Fibroblast of gingiva (primary cell): Measurements from ENCODE around the gene DAGLB.
"Not testable (repeated sequence)": the region's sequence is repeated elsewhere in the genome, so short reads cannot be mapped to it uniquely, and the experiment has no call there.

Experiments used
- DNase-seq: peaks from one replicate; pipeline ENCODE4 v3.0.0-alpha.2; 2011; ENCODE audit warnings: low read depth

DAGLB gene

DNA sequence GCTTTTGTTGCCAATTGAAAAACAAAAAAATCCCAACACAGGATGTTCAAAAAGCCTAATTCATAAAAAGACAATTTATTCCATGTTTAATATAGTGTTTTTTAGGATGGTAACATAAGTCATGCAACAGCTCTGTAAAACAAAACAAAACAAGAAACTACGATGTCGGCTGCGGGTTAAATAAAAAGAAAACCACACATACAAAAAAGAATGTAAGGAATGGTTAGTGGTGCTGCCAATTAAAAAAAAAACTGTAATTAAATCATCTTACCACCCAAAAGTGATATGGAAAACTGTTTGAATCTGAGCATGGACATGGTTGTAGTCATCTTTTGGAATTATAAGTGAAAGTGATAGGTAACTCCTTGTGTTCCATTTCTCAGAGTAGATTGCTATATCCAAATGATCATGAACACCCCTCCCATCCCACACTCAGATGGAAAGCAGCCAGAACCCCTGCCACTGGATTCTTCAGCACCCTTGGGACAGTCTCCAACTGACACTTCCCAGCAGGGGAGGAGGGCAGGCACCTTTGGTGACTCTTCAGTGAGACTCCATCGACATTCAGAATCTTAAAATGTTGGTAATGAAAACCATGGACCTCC lies 14.3 kb upstream of the DAGLB start:
- DNase-seq, result no peak

DNA sequence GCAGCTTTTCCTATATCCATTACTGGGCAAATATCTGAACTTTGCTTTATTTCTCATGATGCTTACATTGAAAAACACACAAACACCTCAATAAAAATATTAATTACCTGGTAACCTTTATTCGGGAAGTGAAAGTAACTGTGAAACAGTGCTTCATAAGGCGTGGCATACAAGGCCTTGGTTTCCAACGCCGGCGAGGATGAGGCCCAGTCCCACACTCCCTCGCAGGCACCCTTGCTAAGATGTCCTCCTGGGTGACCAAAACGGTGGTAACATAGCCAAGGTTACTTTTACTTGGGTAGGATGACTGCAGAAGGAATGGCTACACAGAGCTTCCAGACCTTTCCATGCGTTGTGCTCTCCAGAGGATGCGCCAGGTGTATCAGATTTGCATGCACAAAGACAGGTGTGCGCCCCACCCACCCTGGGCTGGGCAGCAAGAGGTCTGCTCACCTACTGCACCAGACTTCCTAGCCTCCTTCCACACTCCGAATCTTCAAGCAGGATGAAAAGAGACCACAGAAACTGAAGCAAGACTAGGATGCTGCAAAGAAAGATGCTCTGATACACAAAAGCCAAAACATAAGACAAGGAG lies 13.3 kb upstream of the DAGLB start:
- no peak for DNase-seq

GRCh38 chr7:6460303-6460702 lies 12.5 kb upstream of the DAGLB start:
- no peak for DNase-seq

- not testable (repeated sequence) for DNase-seq
Observed at GRCh38 chr7:6458676-6459075, 10.9 kb upstream of the DAGLB start.

GRCh38 chr7:6453734-6454133 lies 6.0 kb upstream of the DAGLB start:
- peak; percentile 67 for DNase-seq

DNA sequence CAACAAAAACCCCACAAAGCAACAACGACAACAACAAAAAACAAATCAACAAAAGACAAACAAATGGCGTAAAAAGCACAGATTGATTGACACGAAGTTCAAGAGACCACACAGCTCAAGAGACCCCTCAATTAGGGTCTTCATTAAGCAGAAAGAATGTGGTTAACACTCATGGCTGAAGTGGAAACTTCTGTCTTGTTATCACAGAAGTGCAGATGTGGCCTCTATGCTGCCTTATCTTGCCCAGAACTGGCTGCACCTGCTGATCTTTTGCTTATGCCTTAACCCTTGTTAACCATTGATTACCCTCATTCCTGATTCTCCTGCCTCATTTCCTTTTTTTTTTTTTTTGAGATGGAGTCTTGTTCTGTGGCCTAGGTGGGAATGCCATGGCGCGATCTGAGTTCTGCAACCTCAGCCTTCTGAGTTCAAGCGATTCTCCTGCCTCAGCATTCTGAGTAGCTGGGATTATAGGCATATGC lies 3.5 kb upstream of the DAGLB start:
- DNase-seq, result no peak

DNA sequence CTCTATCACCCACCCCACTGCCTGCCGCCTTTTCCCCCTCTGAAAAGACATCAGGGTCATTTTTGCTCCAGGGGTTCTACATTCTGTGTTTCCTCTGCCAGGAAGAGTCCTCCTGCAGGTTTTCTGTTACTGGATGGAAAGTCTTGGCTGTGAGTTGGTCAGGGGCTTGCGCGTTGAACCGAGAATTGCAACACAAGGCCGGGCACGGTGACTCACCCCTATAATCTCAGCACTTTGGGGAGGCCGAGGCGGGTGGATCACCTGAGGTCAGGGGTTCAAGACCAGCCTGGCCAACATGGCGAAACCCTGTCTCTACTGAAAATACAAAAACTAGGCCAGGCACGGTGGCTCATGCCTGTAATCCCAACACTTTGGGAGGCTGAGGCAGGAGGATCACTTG lies 2.8 kb upstream of the DAGLB start:
- DNase-seq, result not testable (repeated sequence)

DNA sequence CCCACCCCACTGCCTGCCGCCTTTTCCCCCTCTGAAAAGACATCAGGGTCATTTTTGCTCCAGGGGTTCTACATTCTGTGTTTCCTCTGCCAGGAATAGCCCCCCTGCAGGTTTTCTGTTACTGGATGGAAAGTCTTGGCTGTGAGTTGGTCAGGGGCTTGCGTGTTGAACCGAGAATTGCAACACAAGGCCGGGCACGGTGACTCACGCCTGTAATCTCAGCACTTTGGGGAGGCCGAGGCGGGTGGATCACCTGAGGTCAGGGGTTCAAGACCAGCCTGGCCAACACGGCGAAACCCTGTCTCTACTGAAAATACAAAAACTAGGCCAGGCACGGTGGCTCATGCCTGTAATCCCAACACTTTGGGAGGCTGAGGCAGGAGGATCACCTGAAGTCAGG lies 2.1 kb upstream of the DAGLB start:
- DNase-seq, result peak; percentile 33

DNA sequence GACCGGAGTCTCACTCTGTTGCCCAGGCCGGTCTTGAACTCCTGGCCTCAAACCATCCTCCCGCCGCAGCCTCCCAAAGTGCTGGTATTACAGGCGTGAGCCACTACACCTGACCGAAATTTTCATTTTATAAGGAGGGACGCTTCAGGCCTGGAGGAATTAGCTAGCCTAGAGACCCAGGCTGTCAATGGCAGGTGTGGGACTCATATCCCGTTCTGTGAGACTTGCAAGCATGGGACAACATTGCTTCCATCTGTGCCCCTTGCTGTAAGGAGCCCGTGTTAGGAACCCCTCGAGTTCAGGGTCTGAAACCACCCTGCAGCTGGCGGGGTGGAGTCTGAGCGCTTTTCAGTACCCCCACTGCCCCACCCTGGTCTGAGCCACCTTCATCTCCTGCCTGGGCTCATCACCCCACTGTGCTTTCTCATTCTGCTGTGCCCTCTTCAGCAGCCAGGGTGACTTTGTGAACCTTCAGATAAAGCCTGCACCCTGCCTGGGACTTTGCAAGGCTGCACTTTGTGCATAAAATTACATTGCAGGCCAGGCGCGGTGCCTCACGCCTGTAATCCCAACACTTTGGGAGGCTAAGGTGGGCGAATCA lies 1.3 kb upstream of the DAGLB start:
- no peak for DNase-seq

DNA sequence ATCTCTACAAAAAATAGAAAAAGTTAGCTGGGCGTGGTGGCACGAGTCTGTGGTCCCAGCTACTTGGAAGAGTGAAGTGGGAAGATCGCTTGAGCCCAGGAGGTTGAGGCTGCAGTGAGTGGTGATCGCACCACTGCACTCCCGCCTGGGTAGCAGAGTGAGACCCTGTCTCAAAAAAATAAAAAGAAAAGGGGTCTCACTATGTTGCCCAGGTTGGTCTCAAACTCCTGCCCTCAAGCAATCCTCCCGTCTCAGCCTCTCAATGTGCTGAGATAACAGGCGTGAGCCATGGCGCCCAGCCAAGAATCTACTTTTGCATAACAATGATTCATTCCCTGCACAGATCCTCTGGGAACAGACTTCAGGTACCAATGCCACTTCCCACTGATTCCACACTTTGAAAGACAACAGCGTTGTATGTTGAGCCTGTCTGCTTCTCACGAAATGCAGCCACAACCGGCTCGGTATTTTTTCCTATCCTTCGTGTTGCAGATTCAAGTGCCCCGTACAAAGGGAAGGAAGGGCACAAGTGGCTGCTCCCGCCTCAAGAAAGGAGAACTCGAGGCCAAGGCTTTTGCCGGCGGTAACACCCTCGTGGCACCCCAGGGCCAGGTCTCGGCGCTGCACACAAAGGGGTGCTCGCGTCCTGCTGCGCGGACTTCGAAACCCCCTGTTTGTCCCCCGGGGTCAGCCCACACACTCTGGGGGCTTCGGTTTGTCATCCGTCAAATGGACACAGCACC lies 745 bp downstream of the DAGLB start:
- peak; percentile 66 for DNase-seq

DNA sequence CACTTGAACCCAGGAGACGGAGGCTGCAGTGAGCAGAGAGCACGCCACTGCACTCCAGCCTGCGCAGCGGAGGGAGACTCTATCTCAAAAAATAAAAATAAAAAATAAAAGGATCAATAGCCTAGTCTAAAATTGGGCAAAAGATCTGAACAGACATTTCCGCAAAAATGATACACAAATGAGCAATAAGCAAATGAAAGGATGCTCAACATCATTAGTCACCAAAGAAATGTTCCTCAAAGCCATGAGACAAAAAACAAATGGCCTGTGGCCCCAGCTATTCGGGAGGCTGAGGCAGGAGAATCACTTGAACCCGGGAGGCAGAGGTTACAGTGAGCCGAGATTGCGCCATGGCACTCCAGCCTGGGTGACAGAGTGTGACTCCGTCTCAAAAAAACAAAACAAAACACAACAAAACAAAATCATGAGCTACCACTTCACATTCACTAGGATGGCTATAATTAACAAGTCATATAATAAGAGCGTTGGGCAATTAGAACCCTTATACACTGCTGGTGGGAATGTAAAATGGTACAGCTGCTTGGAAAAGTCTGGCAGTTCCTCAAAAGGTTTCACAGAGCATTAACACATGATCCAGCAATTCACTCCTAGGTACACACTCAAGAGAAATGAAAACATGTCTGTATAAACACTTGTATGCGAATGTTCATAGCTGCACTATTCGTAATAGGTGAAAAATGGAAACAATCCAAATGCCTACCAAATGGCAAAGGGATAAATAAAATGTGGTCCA lies 3.1 kb downstream of the DAGLB start:
- DNase-seq, result no peak

GRCh38 chr7:6443372-6443941 lies 4.3 kb downstream of the DAGLB start:
- DNase-seq, result peak; percentile 83

- peak; percentile 38 for DNase-seq
Observed at GRCh38 chr7:6442114-6442513, 5.6 kb downstream of the DAGLB start.

- DNase-seq, result no peak
Observed at GRCh38 chr7:6440381-6440780, 7.4 kb downstream of the DAGLB start.

GRCh38 chr7:6438427-6438826 lies 9.3 kb downstream of the DAGLB start:
- no peak for DNase-seq

DNA sequence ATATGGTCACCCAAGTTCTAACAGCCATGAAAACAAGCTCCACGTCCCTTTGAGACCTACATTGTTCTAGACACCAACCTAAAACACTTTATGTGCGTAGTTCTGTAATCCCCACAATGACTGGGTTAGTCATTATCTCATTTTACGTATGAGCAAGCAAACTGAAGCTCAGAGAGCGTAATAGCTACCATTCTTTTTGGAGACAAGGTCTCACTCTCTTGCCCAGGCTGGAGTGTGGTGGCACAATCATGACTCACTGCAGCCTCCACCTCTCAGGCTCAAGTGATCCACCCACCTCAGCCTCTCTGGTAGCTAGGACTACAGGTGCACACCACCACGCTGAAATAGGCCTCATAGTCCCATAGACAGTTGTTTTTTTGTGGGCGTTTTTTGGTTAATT lies 10.5 kb downstream of the DAGLB start:
- no peak for DNase-seq

GRCh38 chr7:6436385-6436685 lies 11.4 kb downstream of the DAGLB start:
- no peak for DNase-seq

DNA sequence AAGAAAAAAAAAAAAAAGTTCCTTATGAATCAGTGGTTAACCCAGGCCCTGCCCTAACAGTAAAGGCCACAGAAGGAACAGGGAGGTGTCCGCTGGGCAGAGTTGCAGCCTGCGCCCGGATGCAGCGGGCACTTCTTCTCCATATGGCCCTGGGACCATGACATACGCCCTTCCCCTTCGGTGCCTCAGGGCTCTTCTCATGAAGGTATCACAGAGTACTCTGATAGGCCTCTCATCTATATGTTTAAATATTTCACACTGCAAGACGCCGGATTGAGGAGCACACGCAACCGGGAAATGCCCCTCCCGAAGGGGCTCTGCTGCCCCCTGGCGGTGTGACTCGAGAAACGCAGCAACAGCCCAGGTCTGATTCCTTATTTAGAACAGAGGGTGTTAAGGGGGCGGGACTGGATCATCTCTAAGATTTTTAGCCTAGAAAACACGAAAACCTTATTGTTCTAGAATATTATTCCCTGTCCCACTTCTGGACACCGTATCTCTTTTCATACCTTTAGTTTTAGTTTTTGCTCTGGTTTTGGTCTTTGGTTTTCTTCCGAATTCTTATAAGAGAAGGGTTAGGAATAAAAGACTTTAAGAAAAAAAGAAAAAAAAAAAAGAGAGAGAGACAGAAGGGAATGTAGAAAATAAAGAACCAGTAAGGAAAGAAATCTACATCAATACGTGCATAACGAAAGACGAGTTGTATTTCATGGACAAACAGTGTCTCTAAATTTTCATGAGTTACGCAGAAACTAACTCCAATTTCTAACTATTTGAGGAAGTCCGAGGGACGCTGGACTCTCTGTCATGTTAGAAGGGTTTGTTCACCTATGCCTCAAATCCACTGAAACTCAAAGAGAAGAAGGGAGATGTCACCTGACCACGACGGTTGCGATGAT lies 12.0 kb downstream of the DAGLB start:
- peak; percentile 73 for DNase-seq

DNA sequence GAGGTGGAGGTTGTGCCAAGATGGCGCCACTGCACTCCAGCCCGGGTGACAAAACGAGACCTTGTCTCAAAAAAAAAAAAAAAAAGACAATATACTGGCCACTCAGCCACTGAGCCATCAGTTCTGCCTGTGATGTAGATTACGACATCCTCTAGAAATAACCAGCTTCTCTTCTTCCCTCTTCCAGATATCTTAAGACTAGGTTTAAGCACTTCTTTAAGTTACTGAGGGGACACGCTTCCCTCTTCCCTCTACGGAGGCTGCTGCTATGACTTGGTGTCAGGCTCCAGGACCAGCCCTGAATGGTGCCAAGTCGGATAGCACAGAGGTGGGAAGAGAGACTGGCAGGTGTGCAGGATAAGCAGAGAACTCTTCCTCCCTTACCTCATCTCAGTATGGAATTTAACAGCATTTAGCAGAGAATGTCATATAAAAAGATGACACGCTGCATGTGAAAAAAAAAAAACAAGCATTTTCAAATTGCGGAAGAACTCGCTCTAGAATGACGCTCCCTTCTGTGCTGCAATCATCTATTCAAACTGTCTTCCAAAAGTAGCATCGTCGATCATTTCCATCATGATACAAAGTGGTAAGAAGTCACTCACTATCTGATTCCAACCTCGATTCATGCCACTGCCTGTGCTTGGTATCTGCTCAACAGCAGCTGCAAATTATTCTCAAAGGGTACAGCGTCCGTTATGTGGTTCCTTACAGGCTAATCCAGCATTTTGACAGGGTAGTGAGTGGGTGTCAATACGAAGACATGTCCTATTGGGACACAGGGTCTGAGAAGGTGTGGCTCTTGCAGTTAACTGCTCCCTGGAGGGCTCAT lies 13.8 kb downstream of the DAGLB start:
- DNase-seq, result no peak

DNA sequence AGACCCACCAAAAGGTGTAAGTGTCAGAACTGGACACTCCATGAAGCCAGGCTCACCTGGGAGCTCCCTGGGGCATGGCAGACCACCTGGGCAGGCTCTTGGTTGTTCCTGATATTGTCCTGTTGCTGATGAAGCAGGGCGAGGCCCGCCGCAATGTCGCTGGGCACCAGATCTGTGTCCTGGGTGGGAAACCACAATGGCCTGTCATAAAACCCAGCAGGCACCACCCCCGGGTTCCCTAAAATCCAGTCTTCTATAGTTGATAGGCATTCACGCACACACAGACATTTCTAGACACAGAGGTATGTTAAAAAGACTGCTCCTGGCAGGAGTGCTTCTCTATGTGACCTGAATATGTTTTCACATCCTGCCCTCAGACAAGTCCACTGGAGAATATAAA lies 15.0 kb downstream of the DAGLB start:
- DNase-seq, result no peak
